ENCODE results near the gene PPP6R2. TPM values are rescaled to one million over a fixed set of nuclear protein-coding genes. Genes with fewer than 3 reads are reported as not detected.
A peak's percentile ranks its signal among the peaks of the same experiment; 100 is the strongest.

The PPP6R2 gene
- total RNA-seq, 1 donor from 2014 or later = 87.9 TPM

DNA sequence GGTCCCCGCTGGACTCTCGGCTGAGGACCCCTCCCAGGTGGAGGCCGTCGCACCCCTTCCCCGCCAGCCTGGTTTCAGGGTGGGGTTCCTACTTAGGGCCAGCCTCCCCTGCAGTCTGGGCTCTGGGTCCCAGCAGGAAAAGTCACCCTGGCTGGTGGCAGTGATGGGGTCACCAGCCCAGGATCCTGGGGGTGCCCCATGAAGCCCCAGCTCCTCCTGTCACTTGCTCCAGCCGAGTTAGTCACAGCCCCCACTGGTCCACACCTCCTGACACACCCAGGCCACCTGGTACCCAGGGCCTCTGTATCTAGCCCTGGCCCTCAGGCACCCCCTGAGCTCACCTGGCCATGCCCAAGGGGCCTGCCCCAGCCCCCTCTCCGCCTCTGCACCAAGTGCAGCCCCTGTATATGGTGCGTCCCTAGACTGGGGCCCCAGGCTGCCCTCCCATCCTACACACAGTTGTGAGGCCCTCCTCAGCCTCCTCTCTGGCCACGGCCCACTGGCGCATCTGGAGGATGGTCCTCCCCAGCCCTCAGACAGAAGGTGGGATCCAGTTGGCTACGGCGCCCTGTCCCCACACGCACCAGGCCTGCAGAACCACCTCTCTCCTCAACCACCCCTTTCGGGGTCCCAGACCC lies 42.4 kb upstream of the PPP6R2 start:
- H3K9me3 Mint-ChIP-seq (ENCODE audit: low read depth) = no peaks in the 10 kb centered on the region
- H3K36me3 Mint-ChIP-seq (ENCODE audit: insufficient read depth) = no peaks in the 10 kb centered on the region
- H3K4me1 Mint-ChIP-seq (ENCODE audit: low read depth) = peaks cover 15% of the 10 kb centered on the region
- H3K27me3 Mint-ChIP-seq = no peaks in the 10 kb centered on the region
- TF ChIP-seq, protein P1, sequence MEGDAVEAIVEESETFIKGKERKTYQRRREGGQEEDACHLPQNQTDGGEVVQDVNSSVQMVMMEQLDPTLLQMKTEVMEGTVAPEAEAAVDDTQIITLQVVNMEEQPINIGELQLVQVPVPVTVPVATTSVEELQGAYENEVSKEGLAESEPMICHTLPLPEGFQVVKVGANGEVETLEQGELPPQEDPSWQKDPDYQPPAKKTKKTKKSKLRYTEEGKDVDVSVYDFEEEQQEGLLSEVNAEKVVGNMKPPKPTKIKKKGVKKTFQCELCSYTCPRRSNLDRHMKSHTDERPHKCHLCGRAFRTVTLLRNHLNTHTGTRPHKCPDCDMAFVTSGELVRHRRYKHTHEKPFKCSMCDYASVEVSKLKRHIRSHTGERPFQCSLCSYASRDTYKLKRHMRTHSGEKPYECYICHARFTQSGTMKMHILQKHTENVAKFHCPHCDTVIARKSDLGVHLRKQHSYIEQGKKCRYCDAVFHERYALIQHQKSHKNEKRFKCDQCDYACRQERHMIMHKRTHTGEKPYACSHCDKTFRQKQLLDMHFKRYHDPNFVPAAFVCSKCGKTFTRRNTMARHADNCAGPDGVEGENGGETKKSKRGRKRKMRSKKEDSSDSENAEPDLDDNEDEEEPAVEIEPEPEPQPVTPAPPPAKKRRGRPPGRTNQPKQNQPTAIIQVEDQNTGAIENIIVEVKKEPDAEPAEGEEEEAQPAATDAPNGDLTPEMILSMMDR (IDR thresholded peaks at IDR 0.05; ENCODE audit: unreplicated experiment) = no peak
- H3K4me3 Mint-ChIP-seq (ENCODE audit: low read depth) = no peak overlapping the region
- DNase-seq (ENCODE audit: low spot score, unreplicated experiment) = no peak
- H3K27ac Mint-ChIP-seq = peak overlapping the region; percentile 10

DNA sequence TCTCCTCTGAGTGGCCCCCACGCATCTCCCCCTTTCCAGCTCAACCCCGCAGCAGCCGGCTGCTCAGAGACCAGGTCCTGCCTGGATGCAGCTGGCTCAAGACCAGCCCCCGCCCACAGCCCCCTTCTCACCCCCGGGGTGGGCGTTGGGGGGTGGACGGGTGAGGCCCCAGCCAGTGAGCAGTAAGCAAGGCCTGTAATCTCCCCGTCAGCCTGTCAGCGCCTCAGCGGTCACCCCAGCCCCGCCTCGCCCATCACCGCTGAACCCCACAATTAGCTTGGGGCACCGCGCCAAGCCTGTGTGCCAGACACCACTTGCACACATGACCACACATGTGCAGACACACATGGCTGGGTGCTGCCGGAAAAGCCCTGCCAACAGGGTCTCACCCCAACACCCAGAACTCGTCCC lies 41.5 kb upstream of the PPP6R2 start:
- Mint-ChIP-seq H3K4me1 (ENCODE audit: low read depth) (peaks cover 22% of the 10 kb centered on the region), H3K27ac (no peak overlapping the region), H3K36me3 (ENCODE audit: insufficient read depth) (no peaks in the 10 kb centered on the region), H3K4me3 (ENCODE audit: low read depth) (no peak overlapping the region), H3K9me3 (ENCODE audit: low read depth) (no peaks in the 10 kb centered on the region), H3K27me3 (no peaks in the 10 kb centered on the region)
- TF ChIP-seq, protein P1 (IDR thresholded peaks at IDR 0.05; ENCODE audit: unreplicated experiment) = no peak
- DNase-seq (ENCODE audit: low spot score, unreplicated experiment) = no peak

GRCh38 chr22:50302041-50302541 lies 41.0 kb upstream of the PPP6R2 start:
- H3K4me3 Mint-ChIP-seq (ENCODE audit: low read depth) = no peak overlapping the region
- no peaks in the 10 kb centered on the region for H3K27me3 Mint-ChIP-seq
- H3K4me1 Mint-ChIP-seq (ENCODE audit: low read depth) = peaks cover 22% of the 10 kb centered on the region
- DNase-seq (ENCODE audit: low spot score, unreplicated experiment) = no peak
- no peaks in the 10 kb centered on the region for H3K9me3 Mint-ChIP-seq (ENCODE audit: low read depth)
- no peak overlapping the region for H3K27ac Mint-ChIP-seq
- H3K36me3 Mint-ChIP-seq (ENCODE audit: insufficient read depth) = no peaks in the 10 kb centered on the region
- TF ChIP-seq, protein P1 (IDR thresholded peaks at IDR 0.05; ENCODE audit: unreplicated experiment) = no peak

- no peak overlapping the region for H3K4me3 Mint-ChIP-seq (ENCODE audit: low read depth)
- H3K27me3 Mint-ChIP-seq = no peaks in the 10 kb centered on the region
- TF ChIP-seq, protein P1 (IDR thresholded peaks at IDR 0.05; ENCODE audit: unreplicated experiment) = no peak
- H3K9me3 Mint-ChIP-seq (ENCODE audit: low read depth) = no peaks in the 10 kb centered on the region
- peaks cover 19% of the 10 kb centered on the region for H3K4me1 Mint-ChIP-seq (ENCODE audit: low read depth)
- H3K36me3 Mint-ChIP-seq (ENCODE audit: insufficient read depth) = no peaks in the 10 kb centered on the region
- no peak overlapping the region for H3K27ac Mint-ChIP-seq
- no peak for DNase-seq (ENCODE audit: low spot score, unreplicated experiment)
These were observed 40.6 kb upstream of the PPP6R2 start for GRCh38 chr22:50302564-50302963.

DNA sequence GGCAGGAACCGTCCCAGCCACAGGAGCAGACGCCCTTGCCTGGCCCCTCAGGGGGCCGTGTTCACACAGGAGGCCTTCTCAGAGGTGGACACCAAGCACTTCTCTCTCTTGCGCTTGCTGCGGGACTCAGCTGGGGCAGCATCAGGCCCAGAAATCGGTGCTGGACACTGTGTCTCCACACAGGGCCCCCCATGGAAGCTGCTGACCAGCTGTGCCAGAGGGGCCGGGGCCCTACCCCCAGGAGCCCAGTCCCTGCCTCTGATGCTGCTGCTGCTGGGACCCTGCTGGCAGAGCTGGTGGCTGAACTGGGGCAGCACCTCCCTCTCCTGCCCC lies 39.6 kb upstream of the PPP6R2 start:
- no peak overlapping the region for H3K4me3 Mint-ChIP-seq (ENCODE audit: low read depth)
- H3K36me3 Mint-ChIP-seq (ENCODE audit: insufficient read depth) = no peaks in the 10 kb centered on the region
- DNase-seq (ENCODE audit: low spot score, unreplicated experiment) = no peak
- peaks cover 18% of the 10 kb centered on the region for H3K4me1 Mint-ChIP-seq (ENCODE audit: low read depth)
- H3K9me3 Mint-ChIP-seq (ENCODE audit: low read depth) = no peaks in the 10 kb centered on the region
- H3K27me3 Mint-ChIP-seq = no peaks in the 10 kb centered on the region
- H3K27ac Mint-ChIP-seq = no peak overlapping the region
- TF ChIP-seq, protein P1 (IDR thresholded peaks at IDR 0.05; ENCODE audit: unreplicated experiment) = no peak
